SK-N-SH (cell line): Measurements from ENCODE around the gene TGM4. TPM values are rescaled to one million over a fixed set of nuclear protein-coding genes. Genes with fewer than 3 reads are reported as not detected.

Source experiments
- CTCF ChIA-PET: fragments of 300-600, 350-600 bp; formaldehyde crosslinking; extraction: SDS; loops from one replicate; lab custom pipeline; 2021; lab: Yijun Ruan, JAX
- POLR2A ChIA-PET: fragments of 350-600 bp; sonication (Branson Sonifier 250); formaldehyde crosslinking; extraction: SDS; loops from one replicate; lab custom pipeline; 2020; ENCODE audit warnings: antibody characterized with exemption, inconsistent platforms; lab: Yijun Ruan, JAX
- DNase-seq: peaks from one replicate; pipeline ENCODE4 v3.0.0; 2012
- H2AFZ ChIP-seq: fragments of 200-600 bp; sonication (generic); 2 replicates; pipeline ENCODE4 v1.8.1; 2016; ENCODE audit warnings: antibody characterized with exemption, mild to moderate bottlenecking, low read depth
- H3F3A ChIP-seq: fragments of 200-600 bp; sonication (generic); replicated peaks from 2 replicates; pipeline ENCODE3; 2016; ENCODE audit warnings: antibody characterized with exemption, mild to moderate bottlenecking; ENCODE audit not compliant: insufficient read depth
- H3K27ac ChIP-seq, 2 experiments: fragments of 200-500 bp in 1 of 2; fragments of 200-600 bp in 1 of 2; sonication (Bioruptor generic) in 1 of 2; sonication (generic), shearing (Covaris generic) in 1 of 2; 2 replicates each; pipeline versions ENCODE4 v1.5.1 to v1.6.1; 2014 to 2016; ENCODE audit warnings: low read depth in 2 of 2, inconsistent platforms in 1 of 2, low read length in 1 of 2, mild to moderate bottlenecking in 1 of 2, mixed read lengths in 1 of 2
- H3K27me3 ChIP-seq: fragments of 200-600 bp; sonication (generic), shearing (Covaris generic); 2 replicates; pipeline ENCODE4 v1.6.1; 2016; ENCODE audit warnings: mixed run types; ENCODE audit not compliant: insufficient read depth
- H3K36me3 ChIP-seq, 2 experiments: fragments of 200-500 bp in 1 of 2; fragments of 200-600 bp in 1 of 2; sonication (Bioruptor generic) in 1 of 2; sonication (generic) in 1 of 2; replicated peaks in 1 of 2; 2 replicates each; pipeline versions ENCODE3 to v1.5.1; 2014 to 2016; ENCODE audit warnings: low read length in 1 of 2, mild to moderate bottlenecking in 1 of 2; ENCODE audit not compliant: insufficient read depth in 2 of 2, control insufficient read depth in 1 of 2
- H3K4me1 ChIP-seq, 2 experiments: fragments of 200-500 bp in 1 of 2; fragments of 200-600 bp in 1 of 2; sonication (Bioruptor generic) in 1 of 2; sonication (generic), shearing (Covaris generic) in 1 of 2; 2 replicates each; pipeline versions ENCODE4 v1.5.1 to v1.6.1; 2014 to 2016; ENCODE audit warnings: low read depth in 1 of 2, low read length in 1 of 2, mixed run types in 1 of 2; ENCODE audit not compliant: insufficient read depth in 2 of 2, control insufficient read depth in 1 of 2
- H3K4me2 ChIP-seq: fragments of 200-600 bp; sonication (generic), shearing (Covaris generic); 2 replicates; pipeline ENCODE4 v1.6.1; 2017; ENCODE audit warnings: mixed run types
- H3K4me3 ChIP-seq, 2 experiments: fragments of 200-500 bp in 1 of 2; fragments of 200-600 bp in 1 of 2; sonication (Bioruptor generic) in 1 of 2; sonication (generic), shearing (Covaris generic) in 1 of 2; 2 replicates each; pipeline versions ENCODE4 v1.5.1 to v1.8.1; 2014 to 2016; ENCODE audit warnings: low read depth in 2 of 2, inconsistent platforms in 1 of 2, low read length in 1 of 2, mild to moderate bottlenecking in 1 of 2, mixed read lengths in 1 of 2, moderate library complexity in 1 of 2
- H3K79me2 ChIP-seq: fragments of 200-600 bp; sonication (generic); 2 replicates; pipeline ENCODE4 v1.8.1; 2017; ENCODE audit warnings: mild to moderate bottlenecking; ENCODE audit not compliant: insufficient read depth
- H3K9ac ChIP-seq: fragments of 200-600 bp; sonication (generic); 2 replicates; pipeline ENCODE4 v1.6.1; 2017; ENCODE audit warnings: mixed run types
- H3K9me2 ChIP-seq: fragments of 200-600 bp; sonication (generic); 2 replicates; pipeline ENCODE4 v1.6.1; 2017; ENCODE audit warnings: mixed run types
- H3K9me3 ChIP-seq: fragments of 200-600 bp; sonication (generic); 2 replicates; pipeline ENCODE4 v1.6.1; 2017; ENCODE audit warnings: mixed run types, mild to moderate bottlenecking, moderate library complexity
- H4K20me1 ChIP-seq: fragments of 200-600 bp; sonication (generic); 2 replicates; pipeline ENCODE4 v1.6.1; 2017; ENCODE audit warnings: mild to moderate bottlenecking, mixed run types; ENCODE audit not compliant: insufficient read depth
- CHD2 ChIP-seq: fragments of 150-350 bp; IDR thresholded peaks from 2 replicates; pipeline ENCODE4 v1.6.1; 2018; ENCODE audit warnings: low read length; ENCODE audit not compliant: partially characterized antibody
- EZH2phosphoT487 ChIP-seq: fragments of 200-600 bp; sonication (generic); IDR thresholded peaks from 2 replicates; pipeline ENCODE4 v1.6.1; 2017; ENCODE audit warnings: low read depth, mixed run types, mild to moderate bottlenecking, antibody characterized with exemption, moderate library complexity, borderline replicate concordance
- FOXJ3 ChIP-seq: sonication (generic); formaldehyde crosslinking; IDR thresholded peaks from 2 replicates; pipeline ENCODE4 v1.5.1; 2020; ENCODE audit warnings: mild to moderate bottlenecking, missing genetic modification reagents
- GATA2 ChIP-seq: sonication (generic); formaldehyde crosslinking; IDR thresholded peaks from 2 replicates; pipeline ENCODE4 v1.5.0; 2020; ENCODE audit warnings: mild to moderate bottlenecking, missing genetic modification reagents
- MEF2A ChIP-seq: IDR thresholded peaks from 2 replicates; pipeline ENCODE4 v1.4.0; 2012; ENCODE audit warnings: low read depth, borderline replicate concordance
- MXI1 ChIP-seq: IDR thresholded peaks from 2 replicates; pipeline ENCODE4 v1.6.1; 2012; ENCODE audit warnings: mild to moderate bottlenecking, low read depth, low read length, improper control_type of control experiment
- NFIC ChIP-seq: IDR thresholded peaks from 2 replicates; pipeline ENCODE4 v1.4.0; 2012; ENCODE audit warnings: borderline replicate concordance
- REST ChIP-seq: IDR thresholded peaks from 2 replicates; pipeline ENCODE4 v1.6.1; 2012; ENCODE audit warnings: mild to moderate bottlenecking, low read depth, low read length, moderate library complexity
- RFX5 ChIP-seq: IDR thresholded peaks from 2 replicates; pipeline ENCODE4 v1.6.1; 2012; ENCODE audit warnings: mild to moderate bottlenecking, improper control_type of control experiment, low read length
- RXRA ChIP-seq: IDR thresholded peaks from 2 replicates; pipeline ENCODE4 v1.4.0; 2012; ENCODE audit warnings: low read depth, mild to moderate bottlenecking, borderline replicate concordance
- TCF12 ChIP-seq: IDR thresholded peaks from 2 replicates; pipeline ENCODE4 v1.4.0; 2012
- USF2 ChIP-seq: fragments of 150-350 bp; IDR thresholded peaks from 2 replicates; pipeline ENCODE4 v1.6.1; 2017; ENCODE audit warnings: antibody characterized with exemption, low read length, low read depth, borderline replicate concordance
- YY1 ChIP-seq: IDR thresholded peaks from 2 replicates; pipeline ENCODE4 v1.4.0; 2012; ENCODE audit warnings: low read depth, mild to moderate bottlenecking
- WGBS: methylation state at CpG from one replicate; pipeline ENCODE4 v1.1.6; 2017; ENCODE audit warnings: low lambda C conversion rate; 5-methylcytosine and 5-hydroxymethylcytosine counted together
- polyA plus RNA-seq, 3 experiments: library from polyadenylated mRNA; depleted of rRNA; stranded (reverse); fragments of >200 nt; gene quantifications; 2 replicates each; pipeline ENCODE4 v1.2.3, GENCODE V29; 2012
- TF ChIP-seq, protein P1 (sequence below): fragments of 200-600 bp; sonication (generic); IDR thresholded peaks from 2 replicates; pipeline ENCODE4 v1.6.1; 2017; ENCODE audit warnings: antibody characterized with exemption, mild to moderate bottlenecking, moderate library complexity
- TF ChIP-seq, protein P2 (sequence below): IDR thresholded peaks from 2 replicates; pipeline ENCODE4 v1.4.0; 2012; ENCODE audit warnings: low read depth

The TGM4 gene
- polyA plus RNA-seq, 1 of the 3 experiments (the other 2 are of a cell fraction): 0.12 TPM

DNA sequence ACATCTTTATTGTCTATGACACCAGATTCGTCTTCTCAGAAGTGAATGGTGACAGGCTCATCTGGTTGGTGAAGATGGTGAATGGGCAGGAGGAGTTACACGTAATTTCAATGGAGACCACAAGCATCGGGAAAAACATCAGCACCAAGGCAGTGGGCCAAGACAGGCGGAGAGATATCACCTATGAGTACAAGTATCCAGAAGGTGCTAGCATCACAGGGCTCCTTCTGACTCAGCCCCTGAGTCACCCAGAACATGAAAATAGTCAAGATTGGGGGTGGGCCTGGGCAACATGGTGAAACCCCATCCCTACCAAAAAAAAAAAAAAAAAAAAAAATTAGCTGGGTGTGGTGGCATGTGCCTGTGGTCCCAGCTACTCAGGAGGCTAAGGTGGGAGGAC lies 32.6 kb downstream of the TGM4 start (continued):
- TF ChIP-seq, protein P1, sequence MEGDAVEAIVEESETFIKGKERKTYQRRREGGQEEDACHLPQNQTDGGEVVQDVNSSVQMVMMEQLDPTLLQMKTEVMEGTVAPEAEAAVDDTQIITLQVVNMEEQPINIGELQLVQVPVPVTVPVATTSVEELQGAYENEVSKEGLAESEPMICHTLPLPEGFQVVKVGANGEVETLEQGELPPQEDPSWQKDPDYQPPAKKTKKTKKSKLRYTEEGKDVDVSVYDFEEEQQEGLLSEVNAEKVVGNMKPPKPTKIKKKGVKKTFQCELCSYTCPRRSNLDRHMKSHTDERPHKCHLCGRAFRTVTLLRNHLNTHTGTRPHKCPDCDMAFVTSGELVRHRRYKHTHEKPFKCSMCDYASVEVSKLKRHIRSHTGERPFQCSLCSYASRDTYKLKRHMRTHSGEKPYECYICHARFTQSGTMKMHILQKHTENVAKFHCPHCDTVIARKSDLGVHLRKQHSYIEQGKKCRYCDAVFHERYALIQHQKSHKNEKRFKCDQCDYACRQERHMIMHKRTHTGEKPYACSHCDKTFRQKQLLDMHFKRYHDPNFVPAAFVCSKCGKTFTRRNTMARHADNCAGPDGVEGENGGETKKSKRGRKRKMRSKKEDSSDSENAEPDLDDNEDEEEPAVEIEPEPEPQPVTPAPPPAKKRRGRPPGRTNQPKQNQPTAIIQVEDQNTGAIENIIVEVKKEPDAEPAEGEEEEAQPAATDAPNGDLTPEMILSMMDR: no peak
- TF ChIP-seq, protein P2, sequence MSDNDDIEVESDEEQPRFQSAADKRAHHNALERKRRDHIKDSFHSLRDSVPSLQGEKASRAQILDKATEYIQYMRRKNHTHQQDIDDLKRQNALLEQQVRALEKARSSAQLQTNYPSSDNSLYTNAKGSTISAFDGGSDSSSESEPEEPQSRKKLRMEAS: no peak
- TF ChIP-seq MXI1 (no peak), GATA2 (no peak)
- TF ChIP-seq, all 33 proteins: peak for 0

DNA sequence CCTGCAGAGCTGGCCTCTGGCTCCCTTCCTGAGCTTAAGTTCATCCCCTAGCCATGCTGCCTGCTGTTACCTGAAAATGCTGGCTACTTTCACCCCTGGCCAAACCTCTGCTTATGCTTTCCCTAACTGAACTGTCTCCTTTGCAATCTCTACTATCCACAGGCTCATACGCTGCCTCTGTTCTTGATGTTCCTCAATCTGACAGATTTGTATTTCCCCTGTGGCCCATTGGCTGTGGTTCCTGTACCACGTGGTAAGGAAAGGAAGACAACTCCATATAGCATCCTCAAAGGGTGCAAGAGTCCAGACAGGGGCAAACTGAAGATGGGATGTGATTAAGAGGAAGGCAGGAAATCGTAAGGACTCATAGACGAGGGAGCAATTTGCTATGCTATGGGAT lies 33.2 kb downstream of the TGM4 start:
- Histone ChIP-seq H3K4me2 (no peak overlapping the region), H3F3A (no peaks in the 10 kb centered on the region), H3K4me3 (no peak overlapping the region), H3K4me1 (peaks cover 0 to 7% of the 10 kb centered on the region in 2 experiments; a peak in 1 of 4 replicates), H3K36me3 (no peaks in the 10 kb centered on the region), H3K9ac (no peak overlapping the region), H3K9me2 (no peaks in the 10 kb centered on the region), H2AFZ (no peak overlapping the region), H4K20me1 (no peaks in the 10 kb centered on the region), H3K79me2 (no peaks in the 10 kb centered on the region), H3K27ac (no peak overlapping the region), H3K27me3 (no peaks in the 10 kb centered on the region), H3K9me3 (no peaks in the 10 kb centered on the region)
- no peak for DNase-seq
- WGBS: 59% methylated on average over 4 of the region's 4 CpGs
- no peak for TF ChIP-seq YY1
- no peak for TF ChIP-seq CHD2
- no peak for TF ChIP-seq FOXJ3 (CRISPR knock-in tag)
- TF ChIP-seq EZH2phosphoT487: no peak
- no peak for TF ChIP-seq RXRA
- no peak for TF ChIP-seq USF2
- no peak for TF ChIP-seq NFIC
- TF ChIP-seq TCF12: no peak
- TF ChIP-seq RFX5: no peak
- TF ChIP-seq GATA2: no peak
- TF ChIP-seq REST: no peak
- TF ChIP-seq MEF2A: no peak
- POLR2A ChIA-PET: no interaction called here
- CTCF ChIA-PET: interaction anchor here (0.9 to 1.1 kb wide), 2 partner anchors 23 to 375 kb away, joined by 3 to 4 read pairs; no protein-coding TSS in a partner anchor
